Measurements from ENCODE around the gene PRRX1.

Gene PRRX1

GRCh38 chr1:170707959-170708655 is 44.2 kb downstream of the PRRX1 start:
- TF ChIP-seq CTCF (IDR thresholded peaks at IDR 0.05; ENCODE audit: low read depth, low read length), result no peak
- H3K4me3 ChIP-seq (ENCODE audit: low read depth, low read length), result no peak overlapping the region

- no peak for TF ChIP-seq CTCF (IDR thresholded peaks at IDR 0.05; ENCODE audit: low read depth, low read length)
- H3K4me3 ChIP-seq (ENCODE audit: low read depth, low read length), result no peak overlapping the region
These were observed 47.8 kb downstream of the PRRX1 start for GRCh38 chr1:170711682-170712081.

- no peak for TF ChIP-seq CTCF (IDR thresholded peaks at IDR 0.05; ENCODE audit: low read depth, low read length)
- no peak overlapping the region for H3K4me3 ChIP-seq (ENCODE audit: low read depth, low read length)
These were observed 50.2 kb downstream of the PRRX1 start for GRCh38 chr1:170714163-170714562.

- no peak overlapping the region for H3K4me3 ChIP-seq (ENCODE audit: low read depth, low read length)
- TF ChIP-seq CTCF (IDR thresholded peaks at IDR 0.05; ENCODE audit: low read depth, low read length), result no peak
These were observed 51.0 kb downstream of the PRRX1 start for GRCh38 chr1:170714938-170715337.

GRCh38 chr1:170716835-170717429 is 53.0 kb downstream of the PRRX1 start:
- TF ChIP-seq CTCF (IDR thresholded peaks at IDR 0.05; ENCODE audit: low read depth, low read length), result no peak
- no peak overlapping the region for H3K4me3 ChIP-seq (ENCODE audit: low read depth, low read length)

GRCh38 chr1:170720661-170721060 is 56.7 kb downstream of the PRRX1 start:
- TF ChIP-seq CTCF (IDR thresholded peaks at IDR 0.05; ENCODE audit: low read depth, low read length), result no peak

GRCh38 chr1:170721621-170722020 is 57.7 kb downstream of the PRRX1 start:
- H3K4me3 ChIP-seq (ENCODE audit: low read depth, low read length), result no peak overlapping the region
- no peak for TF ChIP-seq CTCF (IDR thresholded peaks at IDR 0.05; ENCODE audit: low read depth, low read length)

More at GRCh38 chr1:170720661-170721060, 56.7 kb downstream of the PRRX1 start:
- H3K4me3 ChIP-seq (ENCODE audit: low read depth, low read length), result no peak overlapping the region
